Lower lobe of right lung (tissue), 2 donors: ENCODE results near the gene ACO2. TPM values are rescaled to one million over a fixed set of nuclear protein-coding genes. Genes with fewer than 3 reads are reported as not detected.
"Not testable (repeated sequence)": the region's sequence is repeated elsewhere in the genome, so short reads cannot be mapped to it uniquely, and the experiment has no call there.

Experiments
- ATAC-seq, 2 donors: fragments of 200-7000 bp; cut with Tn5 transposase; one replicate each; pipeline ENCODE4 v1.9.1; 2020 to 2022; ENCODE audit warnings: mild to moderate bottlenecking in 2 of 2, moderate library complexity in 2 of 2
- DNase-seq: peaks from one replicate; pipeline ENCODE4 v3.0.0-alpha.2; 2020
- H3K27ac ChIP-seq: fragments of 200-600 bp; one replicate; pipeline ENCODE4 v1.8.0; 2022
- H3K27me3 ChIP-seq: fragments of 200-600 bp; one replicate; pipeline ENCODE4 v1.8.0; 2022; ENCODE audit warnings: low read depth
- H3K36me3 ChIP-seq: fragments of 200-600 bp; one replicate; pipeline ENCODE4 v1.8.0; 2022; ENCODE audit warnings: mild to moderate bottlenecking
- H3K4me1 ChIP-seq: fragments of 200-600 bp; one replicate; pipeline ENCODE4 v1.8.0; 2022
- H3K4me3 ChIP-seq: fragments of 200-600 bp; one replicate; pipeline ENCODE4 v1.8.0; 2022; ENCODE audit warnings: mild to moderate bottlenecking
- H3K9me3 ChIP-seq: fragments of 200-600 bp; one replicate; pipeline ENCODE4 v1.8.0; 2022
- CTCF ChIP-seq: fragments of 200-600 bp; IDR thresholded peaks from one replicate; pipeline ENCODE4 v1.8.0; 2022; ENCODE audit warnings: antibody characterized with exemption, mild to moderate bottlenecking
- intact Hi-C: fragments of 100-400 bp; cut with DNase I; formaldehyde crosslinking; loops from one replicate; pipeline ENCODE4 v1.11.0; 2022
- total RNA-seq: library from RNA; stranded (reverse); fragmentation: NEBNext Ultra II Directional; extraction: Animal tissue kit (Norgen Biotek cat#: 25700); gene quantifications from one replicate; pipeline ENCODE4 v1.2.1, GENCODE V29; 2021
- donor health status: DM: no; HTN: yes; CAD: no; lungs with severe emphysema.

ACO2 gene
- total RNA-seq, 1 donor from 2014 or later, result 77.7 TPM

GRCh38 chr22:41435560-41435959 is 33.4 kb upstream of the ACO2 start:
- Histone ChIP-seq H3K27ac (no peak overlapping the region), H3K36me3 (peaks cover 80% of the 10 kb centered on the region), H3K4me3 (no peak overlapping the region), H3K27me3 (no peaks in the 10 kb centered on the region), H3K4me1 (peaks cover 29% of the 10 kb centered on the region), H3K9me3 (no peaks in the 10 kb centered on the region)
- no peak for TF ChIP-seq CTCF
- ATAC-seq, result no peak
- intact Hi-C loops, result no loop called here
- DNase-seq, result no peak

- peaks cover 82% of the 10 kb centered on the region for H3K36me3 ChIP-seq
- DNase-seq (no peak), ATAC-seq (no peak)
- H3K9me3 ChIP-seq, result no peaks in the 10 kb centered on the region
- intact Hi-C loops, result no loop called here
- H3K4me3 ChIP-seq, result no peak overlapping the region
- no peak overlapping the region for H3K27ac ChIP-seq
- no peak for TF ChIP-seq CTCF
- peaks cover 29% of the 10 kb centered on the region for H3K4me1 ChIP-seq
- H3K27me3 ChIP-seq, result no peaks in the 10 kb centered on the region
Measured at GRCh38 chr22:41436322-41437113, 32.4 kb upstream of the ACO2 start.

- Histone ChIP-seq H3K9me3 (no peaks in the 10 kb centered on the region), H3K4me1 (peaks cover 29% of the 10 kb centered on the region), H3K4me3 (no peak overlapping the region), H3K27ac (no peak overlapping the region), H3K27me3 (no peaks in the 10 kb centered on the region), H3K36me3 (peaks cover 82% of the 10 kb centered on the region)
- ATAC-seq (no peak), DNase-seq (no peak)
- intact Hi-C loops, result no loop called here
- TF ChIP-seq CTCF, result no peak
Measured at GRCh38 chr22:41437198-41437597, 31.7 kb upstream of the ACO2 start.

GRCh38 chr22:41440511-41440910 is 28.4 kb upstream of the ACO2 start:
- H3K27me3 ChIP-seq, H3K27ac ChIP-seq, ATAC-seq, H3K9me3 ChIP-seq, DNase-seq, H3K4me3 ChIP-seq, intact Hi-C loops: not testable (repeated sequence)
- peaks cover 59% of the 10 kb centered on the region for H3K36me3 ChIP-seq
- peaks cover 23% of the 10 kb centered on the region for H3K4me1 ChIP-seq

- H3K36me3 ChIP-seq, result peaks cover 41% of the 10 kb centered on the region
- H3K4me3 ChIP-seq, result no peak overlapping the region
- intact Hi-C loops, result no loop called here
- no peaks in the 10 kb centered on the region for H3K27me3 ChIP-seq
- no peak for TF ChIP-seq CTCF
- ATAC-seq (no peak), DNase-seq (no peak)
- peaks cover 20% of the 10 kb centered on the region for H3K4me1 ChIP-seq
- H3K9me3 ChIP-seq, result no peaks in the 10 kb centered on the region
- H3K27ac ChIP-seq, result no peak overlapping the region
Measured at GRCh38 chr22:41442240-41442792, 26.6 kb upstream of the ACO2 start.
